ENCODE results near the gene ANKRD24. TPM values are rescaled to one million over a fixed set of nuclear protein-coding genes. Genes with fewer than 3 reads are reported as not detected.

Gene ANKRD24
- total RNA-seq: 14.7 TPM

DNA sequence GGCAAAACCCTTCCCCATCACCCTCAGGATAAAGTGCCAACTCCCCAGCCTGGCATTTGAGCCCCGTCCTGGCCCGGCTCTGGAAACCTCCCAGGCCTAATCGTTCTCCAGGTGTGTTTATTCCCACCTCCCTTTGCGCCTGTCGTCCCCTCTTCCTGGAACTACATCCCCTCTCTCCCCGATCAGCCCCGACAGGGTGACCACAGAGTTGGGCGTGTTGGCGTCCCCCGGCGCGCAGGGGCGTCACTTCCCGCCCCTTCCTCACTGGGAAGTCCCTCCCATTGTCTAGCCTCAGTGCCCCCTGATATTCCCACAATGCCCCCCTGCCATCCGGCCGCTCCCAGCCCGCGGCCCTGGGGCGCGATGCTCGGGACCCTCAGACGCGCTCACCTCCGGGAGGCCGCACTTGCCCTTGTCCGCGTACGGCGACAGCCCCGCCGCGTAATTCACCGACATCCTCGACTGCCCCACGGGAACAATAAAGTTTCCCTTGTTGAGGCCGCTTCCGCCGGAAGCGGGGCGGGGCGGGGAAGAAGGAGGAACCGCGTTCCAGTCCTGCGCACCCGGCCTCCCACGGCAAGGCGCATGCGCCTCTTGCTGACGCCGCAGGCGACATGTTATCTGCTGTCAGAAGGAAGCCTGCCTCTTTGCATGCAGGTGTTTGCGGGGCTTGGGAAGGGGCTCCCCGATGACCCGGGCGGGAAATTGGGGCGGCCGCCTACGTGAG, at the start of gene ANKRD24, which contains the start of gene SIRT6:
TSS of gene ANKRD24 (plus strand) at position 606 of the 727 bp plus-strand sequence. CDS start 3,737 bp downstream, outside the sequence.
TSS of gene SIRT6 (minus strand) at position 480 of the 727 bp plus-strand sequence. CDS start at position 456, 24 bp downstream.

GRCh38 chr19:4229179-4229931, 46.9 kb downstream of the ANKRD24 start, which contains the start of gene EBI3:
Gene EBI3, plus strand, starts transcription at chr19:4229523. Its CDS starts 28 bp downstream, at chr19:4229551.

DNA sequence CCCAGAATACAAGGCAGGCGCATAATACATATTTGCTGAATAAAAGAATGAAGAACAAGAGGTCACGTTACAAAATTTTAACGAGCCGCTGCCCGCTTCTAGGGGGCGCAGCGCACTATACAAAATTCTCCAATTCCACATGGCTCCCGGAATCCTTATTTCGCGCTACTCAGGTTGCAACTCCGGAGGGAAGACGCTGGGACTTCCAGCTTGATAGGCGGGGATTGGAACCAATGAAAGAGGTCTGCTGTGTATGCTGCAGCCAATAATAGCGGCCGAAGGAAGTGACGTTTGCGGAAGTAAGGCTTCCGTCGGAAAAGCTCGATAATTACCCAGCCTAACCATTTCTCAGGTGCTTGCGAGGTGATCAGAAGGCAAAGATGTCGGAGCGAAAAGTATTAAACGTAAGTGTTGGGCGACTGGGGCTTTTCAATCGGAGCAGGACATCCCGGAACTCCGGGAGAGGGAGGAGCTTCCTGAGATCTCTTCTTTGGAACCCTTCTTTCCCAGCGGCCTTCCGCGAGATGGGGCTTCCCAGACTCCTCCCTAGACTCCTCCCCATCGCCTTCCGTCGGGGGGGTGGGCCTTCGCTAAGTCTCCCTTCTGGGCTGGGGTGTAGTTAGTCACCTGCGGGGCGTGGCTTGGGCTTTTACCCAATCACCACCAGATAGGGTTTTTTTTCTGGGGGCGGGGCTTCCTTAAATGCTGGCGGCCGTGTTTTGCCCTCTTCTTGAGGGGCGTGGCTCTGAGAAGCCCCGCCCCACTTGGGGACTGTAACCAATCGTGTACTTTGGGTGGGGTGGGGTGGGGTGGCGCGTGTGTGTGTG, 64.5 kb downstream of the ANKRD24 start, which contains the start of gene YJU2:
TSS of gene YJU2 (plus strand) at position 314 of the 827 bp plus-strand sequence. CDS start at position 381, 67 bp downstream.

Other genes starting within 250 kb of the ANKRD24 start
- not detected for gene NMRK2, start 249.6 kb upstream of the ANKRD24 start, total RNA-seq
- 62.6 TPM for gene DAPK3, start 211.6 kb upstream of the ANKRD24 start, total RNA-seq
- 1,934 TPM for gene EEF2, start 197.2 kb upstream of the ANKRD24 start, total RNA-seq
- gene PIAS4, start 175.0 kb upstream of the ANKRD24 start, total RNA-seq: 29.7 TPM
- gene ZBTB7A, start 115.8 kb upstream of the ANKRD24 start, total RNA-seq: 3.4 TPM
- gene MAP2K2, start 58.6 kb upstream of the ANKRD24 start, total RNA-seq: 65.1 TPM
- not detected for gene CREB3L3, start 29.1 kb upstream of the ANKRD24 start, total RNA-seq
- gene SIRT6, start 126 bp upstream of the ANKRD24 start, total RNA-seq: 13.1 TPM
- gene EBI3, start 46.8 kb downstream of the ANKRD24 start, total RNA-seq: not detected
- 19.1 TPM for gene YJU2, start 64.4 kb downstream of the ANKRD24 start, total RNA-seq
- 2.5 TPM for gene SHD, start 96.6 kb downstream of the ANKRD24 start, total RNA-seq
- 0.31 TPM for gene TMIGD2, start 119.7 kb downstream of the ANKRD24 start, total RNA-seq
- gene FSD1, start 121.9 kb downstream of the ANKRD24 start, total RNA-seq: 53.2 TPM
- gene STAP2, start 156.1 kb downstream of the ANKRD24 start, total RNA-seq: 1.3 TPM
- 16.6 TPM for gene MPND, start 160.9 kb downstream of the ANKRD24 start, total RNA-seq
- 22.8 TPM for gene SH3GL1, start 217.9 kb downstream of the ANKRD24 start, total RNA-seq
- gene CHAF1A, start 220.0 kb downstream of the ANKRD24 start, total RNA-seq: 8.5 TPM

Data from parietal lobe (tissue), 1 donor.